Measurements from ENCODE around the gene GPR75. TPM values are rescaled to one million over a fixed set of nuclear protein-coding genes. Genes with fewer than 3 reads are reported as not detected.
A peak's percentile ranks its signal among the peaks of the same experiment; 100 is the strongest.
"Not testable (repeated sequence)": the region's sequence is repeated elsewhere in the genome, so short reads cannot be mapped to it uniquely, and the experiment has no call there.

GPR75 gene
- total and polyA plus RNA-seq, 12 donors: 0.32 to 2.1 (median 0.96) TPM

DNA sequence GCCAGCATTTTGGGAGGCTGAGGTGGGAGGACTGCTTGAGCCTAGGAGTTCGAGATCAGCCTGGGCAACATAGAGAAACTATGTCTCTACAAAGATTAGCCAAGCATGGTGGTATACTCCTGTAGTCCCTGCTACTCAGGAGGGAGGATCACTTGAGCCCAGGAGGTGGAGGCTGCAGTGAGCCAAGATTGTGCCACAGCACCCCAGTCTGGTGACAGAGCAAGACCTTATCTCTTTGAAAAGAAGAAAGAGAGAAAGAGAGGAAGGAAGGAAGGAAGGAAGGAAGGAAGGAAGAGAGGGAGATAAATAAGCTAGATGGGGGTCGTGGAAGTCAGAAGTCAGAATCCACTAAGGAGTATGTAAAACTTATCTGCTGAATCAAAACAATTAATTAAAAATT lies 16.2 kb downstream of the GPR75 start:
- peaks cover 0 to 6% (median 0%) of the 10 kb centered on the region in 11 donors for H3K9me3 ChIP-seq
- TF ChIP-seq, protein P1, sequence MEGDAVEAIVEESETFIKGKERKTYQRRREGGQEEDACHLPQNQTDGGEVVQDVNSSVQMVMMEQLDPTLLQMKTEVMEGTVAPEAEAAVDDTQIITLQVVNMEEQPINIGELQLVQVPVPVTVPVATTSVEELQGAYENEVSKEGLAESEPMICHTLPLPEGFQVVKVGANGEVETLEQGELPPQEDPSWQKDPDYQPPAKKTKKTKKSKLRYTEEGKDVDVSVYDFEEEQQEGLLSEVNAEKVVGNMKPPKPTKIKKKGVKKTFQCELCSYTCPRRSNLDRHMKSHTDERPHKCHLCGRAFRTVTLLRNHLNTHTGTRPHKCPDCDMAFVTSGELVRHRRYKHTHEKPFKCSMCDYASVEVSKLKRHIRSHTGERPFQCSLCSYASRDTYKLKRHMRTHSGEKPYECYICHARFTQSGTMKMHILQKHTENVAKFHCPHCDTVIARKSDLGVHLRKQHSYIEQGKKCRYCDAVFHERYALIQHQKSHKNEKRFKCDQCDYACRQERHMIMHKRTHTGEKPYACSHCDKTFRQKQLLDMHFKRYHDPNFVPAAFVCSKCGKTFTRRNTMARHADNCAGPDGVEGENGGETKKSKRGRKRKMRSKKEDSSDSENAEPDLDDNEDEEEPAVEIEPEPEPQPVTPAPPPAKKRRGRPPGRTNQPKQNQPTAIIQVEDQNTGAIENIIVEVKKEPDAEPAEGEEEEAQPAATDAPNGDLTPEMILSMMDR (IDR thresholded peaks at IDR 0.05): no peak
- no peak overlapping the region for H3K27ac ChIP-seq
- H3K4me3 ChIP-seq: no peak overlapping the region
- H3K27me3 ChIP-seq: no peaks in the 10 kb centered on the region
- H3K4me1 ChIP-seq: peaks cover 0 to 5% (median 0%) of the 10 kb centered on the region in 9 donors
- intact Hi-C loops (cut with DNase I): no loop called here
- H3K36me3 ChIP-seq: peaks cover 0 to 8% (median 0%) of the 10 kb centered on the region in 9 donors
- ATAC-seq: no peak
- 72 to 79% methylated on average over 2 of the region's 2 CpGs for WGBS, 2 donors
- no peak for DNase-seq

DNA sequence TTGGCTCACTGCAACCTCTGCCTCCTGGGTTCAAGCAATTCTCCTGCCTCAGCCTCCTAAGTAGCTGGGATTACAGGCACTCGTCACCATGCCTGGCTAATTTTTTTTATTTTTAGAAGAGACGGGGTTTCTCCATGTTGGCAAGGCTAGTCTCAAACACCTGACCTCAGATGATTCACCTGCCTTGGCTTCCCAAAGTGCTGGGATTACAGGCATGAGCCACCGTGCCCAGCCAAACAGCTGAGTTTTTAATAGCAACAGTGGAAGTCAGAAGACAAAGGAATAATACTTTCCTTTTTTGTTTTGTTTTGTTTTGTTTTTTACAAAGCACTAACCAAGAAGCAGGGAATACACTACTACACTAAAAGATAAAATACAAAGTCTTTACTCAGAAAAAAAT lies 16.9 kb downstream of the GPR75 start:
- H3K4me3 ChIP-seq: no peak overlapping the region
- peaks cover 0 to 5% (median 0%) of the 10 kb centered on the region in 9 donors for H3K4me1 ChIP-seq
- 55 to 58% methylated on average over 3 of the region's 3 CpGs for WGBS, 2 donors
- H3K9me3 ChIP-seq: peaks cover 0 to 6% (median 0%) of the 10 kb centered on the region in 11 donors
- no peaks in the 10 kb centered on the region for H3K27me3 ChIP-seq
- TF ChIP-seq, protein P1 (IDR thresholded peaks at IDR 0.05): no peak
- H3K36me3 ChIP-seq: peaks cover 0 to 5% (median 0%) of the 10 kb centered on the region in 9 donors
- DNase-seq (no peak), ATAC-seq (no peak)
- intact Hi-C loops (cut with DNase I): no loop called here
- no peak overlapping the region for H3K27ac ChIP-seq

DNA sequence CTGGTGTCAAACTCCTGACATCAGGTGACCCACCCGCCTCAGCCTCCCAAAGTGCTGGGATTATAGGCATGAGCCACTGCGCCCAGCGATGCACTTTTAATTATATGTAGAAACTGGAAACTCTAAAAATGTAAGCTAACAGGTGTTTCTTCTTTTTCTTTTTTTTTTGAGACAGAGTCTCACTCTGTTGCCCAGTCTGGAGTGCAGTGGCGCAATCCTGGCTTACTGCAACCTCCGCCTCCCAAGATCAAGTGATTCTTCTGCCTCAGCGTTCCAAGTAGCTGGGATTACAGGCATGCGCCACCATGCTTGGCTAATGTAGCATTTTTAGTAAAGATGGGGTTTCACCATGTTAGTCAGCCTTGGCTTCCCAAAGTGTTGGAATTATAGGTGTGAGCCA lies 18.1 kb downstream of the GPR75 start:
- 97 to 99% methylated on average over 7 of the region's 7 CpGs for WGBS, 2 donors
- intact Hi-C loops (cut with DNase I); H3K36me3 ChIP-seq; H3K27me3 ChIP-seq; H3K4me1 ChIP-seq; H3K4me3 ChIP-seq; DNase-seq; H3K9me3 ChIP-seq; H3K27ac ChIP-seq; ATAC-seq: not testable (repeated sequence)

DNA sequence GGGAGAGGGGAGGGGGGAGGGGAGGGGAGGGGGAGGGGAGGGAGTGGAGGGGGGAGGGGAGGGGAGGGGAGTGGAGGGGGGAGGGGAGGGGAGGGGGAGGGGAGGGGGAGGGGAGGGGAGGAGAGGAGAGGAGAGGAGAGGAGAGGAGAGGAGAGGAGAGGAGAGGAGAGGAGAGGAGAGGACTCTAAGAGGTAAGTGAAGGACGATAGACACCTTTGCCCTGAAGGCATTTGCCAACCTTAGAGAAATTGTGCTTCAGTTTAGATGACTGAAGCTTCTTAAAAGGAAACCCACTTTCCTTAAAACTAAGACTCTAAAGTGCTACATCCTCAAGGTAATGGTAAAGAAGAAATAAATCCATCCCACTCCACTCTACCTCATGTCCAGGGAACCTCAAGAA lies 19.2 kb downstream of the GPR75 start:
- H3K27ac ChIP-seq: no peak overlapping the region
- H3K27me3 ChIP-seq: no peaks in the 10 kb centered on the region
- DNase-seq (no peak), ATAC-seq (no peak)
- H3K9me3 ChIP-seq: peaks cover 0 to 6% (median 0%) of the 10 kb centered on the region in 11 donors
- 43 to 74% methylated on average over 1 of the region's 1 CpG for WGBS, 2 donors
- intact Hi-C loops (cut with DNase I): no loop called here
- TF ChIP-seq, protein P1 (IDR thresholded peaks at IDR 0.05): no peak
- peaks cover 0 to 7% (median 0%) of the 10 kb centered on the region in 9 donors for H3K36me3 ChIP-seq
- peaks cover 0 to 5% (median 0%) of the 10 kb centered on the region in 9 donors for H3K4me1 ChIP-seq
- no peak overlapping the region for H3K4me3 ChIP-seq

DNA sequence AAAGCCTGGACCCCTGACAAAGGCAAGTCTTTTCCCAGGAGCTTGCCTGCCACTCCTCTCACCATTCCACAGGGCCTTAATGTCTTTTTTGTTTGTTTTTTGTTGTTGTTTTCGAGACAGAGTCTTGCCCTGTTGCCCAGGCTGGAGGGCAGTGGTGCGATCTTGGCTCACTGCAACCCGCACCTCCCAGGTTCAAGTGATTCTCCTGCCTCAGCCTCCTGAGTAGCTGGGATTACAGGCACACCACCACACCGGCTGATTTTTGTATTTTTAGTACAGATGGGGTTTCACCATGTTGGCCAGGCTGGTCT lies 29.8 kb downstream of the GPR75 start:
- H3K9me3 ChIP-seq; H3K27me3 ChIP-seq; intact Hi-C loops (cut with DNase I); ATAC-seq; DNase-seq; H3K4me3 ChIP-seq: not testable (repeated sequence)
- peaks cover 0 to 25% (median 20%) of the 10 kb centered on the region in 9 donors for H3K4me1 ChIP-seq
- H3K27ac ChIP-seq: peak overlapping the region in 6 of 10 donors; percentile 0 to 76 (median 38)
- 85 to 97% methylated on average over 4 of the region's 4 CpGs for WGBS, 2 donors
- H3K36me3 ChIP-seq: peaks cover 0 to 18% (median 0%) of the 10 kb centered on the region in 9 donors

All from heart right ventricle (tissue), 16 donors.